Activated CD8-positive, alpha-beta memory T cell treated with anti-CD3 and anti-CD28 coated beads for 36 hours (primary cell): ENCODE data around the gene IFT43. TPM values are rescaled to one million over a fixed set of nuclear protein-coding genes. Genes with fewer than 3 reads are reported as not detected.

Experiments
- CTCF ChIA-PET: fragments of 350-600 bp; sonication (Branson Sonifier 250); formaldehyde crosslinking; loops from one replicate; lab custom pipeline; 2021; ENCODE audit warnings: antibody characterized with exemption; lab: Charles Lee
- POLR2A ChIA-PET: fragments of 350-600 bp; sonication (Branson Sonifier 250); formaldehyde crosslinking; loops from one replicate; lab custom pipeline; 2021; ENCODE audit warnings: antibody characterized with exemption; lab: Charles Lee
- total RNA-seq, 2 experiments: library from RNA; stranded (reverse); gene quantifications; one replicate each; pipeline ENCODE4 v1.2.3, GENCODE V29; 2021

The IFT43 gene
- total RNA-seq, 2 experiments from 2014 or later = 11.8 to 13.8 TPM

- CTCF ChIA-PET = no interaction called here
- POLR2A ChIA-PET = no interaction called here
Measured at GRCh38 chr14:76126076-76126475, 140.5 kb downstream of the IFT43 start.

- POLR2A ChIA-PET = no interaction called here
Measured at GRCh38 chr14:76129851-76130576, 144.5 kb downstream of the IFT43 start.

GRCh38 chr14:76131071-76131965 lies 145.8 kb downstream of the IFT43 start:
- POLR2A ChIA-PET = no interaction called here

More at GRCh38 chr14:76129851-76130576, 144.5 kb downstream of the IFT43 start:
- CTCF ChIA-PET = no interaction called here

GRCh38 chr14:76133103-76133502 lies 147.5 kb downstream of the IFT43 start:
- CTCF ChIA-PET = no interaction called here
- POLR2A ChIA-PET = no interaction called here

More at GRCh38 chr14:76131071-76131965, 145.8 kb downstream of the IFT43 start:
- CTCF ChIA-PET = no interaction called here

Other genes starting within 250 kb of the IFT43 start
- 1 to 10 TPM; 2.3 to 3.0 TPM for gene TGFB3, start 3.8 kb upstream of the IFT43 start, total RNA-seq
- 10 to 100 TPM; 36.9 to 40.0 TPM for gene GPATCH2L, start 166.2 kb downstream of the IFT43 start, total RNA-seq